Measurements from ENCODE around the gene SLC22A16.
"Not testable (repeated sequence)": the region's sequence is repeated elsewhere in the genome, so short reads cannot be mapped to it uniquely, and the experiment has no call there.

The SLC22A16 gene

DNA sequence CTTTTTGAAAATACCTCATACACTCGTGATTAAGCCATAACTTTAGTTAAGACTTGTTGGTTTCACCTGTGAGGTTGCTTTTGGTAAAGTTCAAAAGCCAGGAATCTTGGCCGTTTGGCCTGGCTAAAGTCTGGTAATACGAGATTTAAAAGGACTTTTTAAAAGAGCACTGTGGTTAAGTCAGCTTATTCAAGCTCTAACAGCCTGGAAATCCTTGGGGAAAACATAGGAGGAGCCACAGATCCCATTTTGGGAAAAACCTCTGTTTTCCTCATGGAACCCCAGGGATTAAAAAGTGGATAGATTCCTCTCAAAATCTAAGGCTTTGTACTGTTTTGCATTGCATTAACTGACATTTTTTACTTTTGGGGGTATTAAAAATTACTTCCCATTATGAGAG is 13.7 kb upstream of the SLC22A16 start:
- no peak overlapping the region for H3K27ac ChIP-seq (ENCODE audit: low read depth, low read length)
- H2AFZ ChIP-seq (ENCODE audit: low read depth, low read length, severe bottlenecking) = no peak overlapping the region
- no peak overlapping the region for H3K4me3 ChIP-seq (ENCODE audit: insufficient read depth, low read length, poor library complexity, severe bottlenecking)

DNA sequence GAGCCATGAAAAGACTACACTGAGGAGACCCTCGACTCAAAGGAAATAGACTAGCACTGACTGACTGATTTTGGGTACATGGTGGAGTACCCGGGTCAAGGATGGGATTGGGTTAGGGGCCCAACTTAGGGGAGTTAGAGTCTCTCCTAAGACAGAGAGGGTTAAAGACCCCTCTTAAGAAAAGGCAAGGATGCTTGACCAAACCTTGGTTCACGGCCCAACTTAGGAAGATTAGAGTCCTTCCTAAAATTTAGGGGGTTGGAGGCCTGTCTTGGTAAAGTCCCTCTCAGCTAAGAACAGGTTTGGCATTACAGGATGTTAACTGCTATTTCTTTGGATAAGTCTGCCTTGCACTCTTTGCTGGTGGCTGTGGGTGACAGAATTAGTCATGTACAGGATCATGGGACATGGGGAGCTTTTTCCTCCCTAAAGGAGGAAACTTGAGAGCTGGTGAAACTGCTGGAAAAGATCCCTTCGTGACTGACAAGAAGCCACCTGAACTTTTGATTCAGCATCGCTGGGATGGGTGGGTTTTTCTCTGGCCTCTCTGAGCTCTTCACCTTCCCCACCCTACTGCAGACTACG is 12.3 kb upstream of the SLC22A16 start:
- Histone ChIP-seq H3K9me3 (ENCODE audit: insufficient read depth, low read length) (no peaks in the 10 kb centered on the region), H3K9ac (ENCODE audit: low read length) (no peak overlapping the region), H3K36me3 (ENCODE audit: low read length) (no peaks in the 10 kb centered on the region), H4K20me1 (ENCODE audit: low read depth, low read length) (no peaks in the 10 kb centered on the region), H3K4me2 (ENCODE audit: low read depth, low read length, poor library complexity, severe bottlenecking) (no peak overlapping the region), H3K79me2 (ENCODE audit: insufficient read depth, low read length) (no peaks in the 10 kb centered on the region), H3K27me3 (ENCODE audit: low read length) (no peaks in the 10 kb centered on the region), H3K9me2 (replicated peaks; ENCODE audit: insufficient read depth, low read length) (no peaks in the 10 kb centered on the region), H3K27ac (ENCODE audit: low read depth, low read length) (no peak overlapping the region), H3K4me3 (ENCODE audit: insufficient read depth, low read length, poor library complexity, severe bottlenecking) (no peak overlapping the region), H3F3A (ENCODE audit: insufficient read depth) (no peaks in the 10 kb centered on the region), H2AFZ (ENCODE audit: low read depth, low read length, severe bottlenecking) (no peak overlapping the region)
- TF ChIP-seq, protein P1, sequence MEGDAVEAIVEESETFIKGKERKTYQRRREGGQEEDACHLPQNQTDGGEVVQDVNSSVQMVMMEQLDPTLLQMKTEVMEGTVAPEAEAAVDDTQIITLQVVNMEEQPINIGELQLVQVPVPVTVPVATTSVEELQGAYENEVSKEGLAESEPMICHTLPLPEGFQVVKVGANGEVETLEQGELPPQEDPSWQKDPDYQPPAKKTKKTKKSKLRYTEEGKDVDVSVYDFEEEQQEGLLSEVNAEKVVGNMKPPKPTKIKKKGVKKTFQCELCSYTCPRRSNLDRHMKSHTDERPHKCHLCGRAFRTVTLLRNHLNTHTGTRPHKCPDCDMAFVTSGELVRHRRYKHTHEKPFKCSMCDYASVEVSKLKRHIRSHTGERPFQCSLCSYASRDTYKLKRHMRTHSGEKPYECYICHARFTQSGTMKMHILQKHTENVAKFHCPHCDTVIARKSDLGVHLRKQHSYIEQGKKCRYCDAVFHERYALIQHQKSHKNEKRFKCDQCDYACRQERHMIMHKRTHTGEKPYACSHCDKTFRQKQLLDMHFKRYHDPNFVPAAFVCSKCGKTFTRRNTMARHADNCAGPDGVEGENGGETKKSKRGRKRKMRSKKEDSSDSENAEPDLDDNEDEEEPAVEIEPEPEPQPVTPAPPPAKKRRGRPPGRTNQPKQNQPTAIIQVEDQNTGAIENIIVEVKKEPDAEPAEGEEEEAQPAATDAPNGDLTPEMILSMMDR (IDR thresholded peaks at IDR 0.05; ENCODE audit: insufficient read depth, low read length, poor library complexity, severe bottlenecking) = no peak

More for the DNA sequence above, 13.7 kb upstream of the SLC22A16 start:
- no peak for TF ChIP-seq EZH2phosphoT487 (conservative IDR thresholded peaks at IDR 0.05; ENCODE audit: low read length)
- H3K4me2 ChIP-seq (ENCODE audit: low read depth, low read length, poor library complexity, severe bottlenecking) = no peak overlapping the region
- no peaks in the 10 kb centered on the region for H3K36me3 ChIP-seq (ENCODE audit: low read length)
- H3F3A ChIP-seq (ENCODE audit: insufficient read depth) = no peaks in the 10 kb centered on the region
- no peaks in the 10 kb centered on the region for H3K9me2 ChIP-seq (replicated peaks; ENCODE audit: insufficient read depth, low read length)
- no peaks in the 10 kb centered on the region for H3K27me3 ChIP-seq (ENCODE audit: low read length)
- no peak overlapping the region for H3K9ac ChIP-seq (ENCODE audit: low read length)
- H4K20me1 ChIP-seq (ENCODE audit: low read depth, low read length) = no peaks in the 10 kb centered on the region
- H3K9me3 ChIP-seq (ENCODE audit: insufficient read depth, low read length) = no peaks in the 10 kb centered on the region
- no peaks in the 10 kb centered on the region for H3K79me2 ChIP-seq (ENCODE audit: insufficient read depth, low read length)

DNA sequence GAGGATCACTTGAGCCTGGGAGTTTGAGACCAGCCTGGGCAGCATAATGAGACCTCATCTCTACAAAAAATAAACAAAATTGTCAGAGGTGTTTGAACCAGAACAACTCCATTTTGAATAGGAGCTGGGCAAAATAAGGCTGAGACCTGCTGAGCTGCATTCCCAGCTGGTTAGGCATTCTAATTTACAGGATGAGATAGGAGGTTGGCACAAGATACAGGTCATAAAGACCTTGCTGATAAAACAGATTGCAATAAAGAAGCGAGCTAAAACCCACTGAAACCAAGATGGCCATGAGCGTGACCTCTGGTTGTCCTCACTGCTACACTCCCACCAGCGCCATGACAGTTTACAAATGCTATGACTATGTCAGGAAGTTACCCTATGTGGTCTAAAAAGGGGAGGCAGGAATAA is 11.6 kb upstream of the SLC22A16 start:
- H2AFZ ChIP-seq (ENCODE audit: low read depth, low read length, severe bottlenecking); H3K9me3 ChIP-seq (ENCODE audit: insufficient read depth, low read length); H3K36me3 ChIP-seq (ENCODE audit: low read length); H4K20me1 ChIP-seq (ENCODE audit: low read depth, low read length); H3K27me3 ChIP-seq (ENCODE audit: low read length); H3F3A ChIP-seq (ENCODE audit: insufficient read depth); H3K4me3 ChIP-seq (ENCODE audit: insufficient read depth, low read length, poor library complexity, severe bottlenecking); H3K79me2 ChIP-seq (ENCODE audit: insufficient read depth, low read length); H3K9me2 ChIP-seq (replicated peaks; ENCODE audit: insufficient read depth, low read length); H3K9ac ChIP-seq (ENCODE audit: low read length); H3K27ac ChIP-seq (ENCODE audit: low read depth, low read length); H3K4me2 ChIP-seq (ENCODE audit: low read depth, low read length, poor library complexity, severe bottlenecking): not testable (repeated sequence)

DNA sequence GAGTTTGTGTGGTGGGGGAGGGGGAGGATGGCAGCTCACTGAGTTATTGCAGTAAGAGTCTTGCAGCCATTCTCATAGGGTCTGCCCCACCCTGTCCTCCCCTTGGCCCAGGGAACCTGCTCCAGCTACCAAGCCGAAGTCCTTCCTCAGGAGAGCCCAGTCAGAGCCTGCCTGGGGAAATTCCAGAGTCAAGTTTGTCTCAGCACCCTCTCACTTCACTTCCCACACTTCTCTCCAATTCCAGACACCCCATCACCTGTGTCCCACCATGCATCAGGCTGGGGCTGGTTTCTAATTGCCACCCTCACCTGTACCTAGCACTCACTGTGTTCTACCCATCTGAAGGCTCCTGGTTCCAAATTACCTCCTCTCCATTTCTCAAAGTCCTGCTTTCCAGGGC is 10.3 kb upstream of the SLC22A16 start:
- Histone ChIP-seq H3K9me2 (replicated peaks; ENCODE audit: insufficient read depth, low read length) (no peaks in the 10 kb centered on the region), H3F3A (ENCODE audit: insufficient read depth) (no peaks in the 10 kb centered on the region), H3K36me3 (ENCODE audit: low read length) (no peaks in the 10 kb centered on the region), H3K9me3 (ENCODE audit: insufficient read depth, low read length) (peaks cover 4% of the 10 kb centered on the region; the same call in 1 of the 2 replicates), H3K4me2 (ENCODE audit: low read depth, low read length, poor library complexity, severe bottlenecking) (no peak overlapping the region), H3K9ac (ENCODE audit: low read length) (no peak overlapping the region), H3K4me3 (ENCODE audit: insufficient read depth, low read length, poor library complexity, severe bottlenecking) (no peak overlapping the region), H3K79me2 (ENCODE audit: insufficient read depth, low read length) (no peaks in the 10 kb centered on the region), H3K27me3 (ENCODE audit: low read length) (no peaks in the 10 kb centered on the region), H2AFZ (ENCODE audit: low read depth, low read length, severe bottlenecking) (no peak overlapping the region), H3K27ac (ENCODE audit: low read depth, low read length) (no peak overlapping the region), H4K20me1 (ENCODE audit: low read depth, low read length) (no peaks in the 10 kb centered on the region)
- TF ChIP-seq, protein P1 (IDR thresholded peaks at IDR 0.05; ENCODE audit: insufficient read depth, low read length, poor library complexity, severe bottlenecking) = no peak
- TF ChIP-seq EZH2phosphoT487 (conservative IDR thresholded peaks at IDR 0.05; ENCODE audit: low read length) = no peak

Measured in SU-DHL-6 (cell line).